ENCODE results near the gene MCUB.

MCUB gene

DNA sequence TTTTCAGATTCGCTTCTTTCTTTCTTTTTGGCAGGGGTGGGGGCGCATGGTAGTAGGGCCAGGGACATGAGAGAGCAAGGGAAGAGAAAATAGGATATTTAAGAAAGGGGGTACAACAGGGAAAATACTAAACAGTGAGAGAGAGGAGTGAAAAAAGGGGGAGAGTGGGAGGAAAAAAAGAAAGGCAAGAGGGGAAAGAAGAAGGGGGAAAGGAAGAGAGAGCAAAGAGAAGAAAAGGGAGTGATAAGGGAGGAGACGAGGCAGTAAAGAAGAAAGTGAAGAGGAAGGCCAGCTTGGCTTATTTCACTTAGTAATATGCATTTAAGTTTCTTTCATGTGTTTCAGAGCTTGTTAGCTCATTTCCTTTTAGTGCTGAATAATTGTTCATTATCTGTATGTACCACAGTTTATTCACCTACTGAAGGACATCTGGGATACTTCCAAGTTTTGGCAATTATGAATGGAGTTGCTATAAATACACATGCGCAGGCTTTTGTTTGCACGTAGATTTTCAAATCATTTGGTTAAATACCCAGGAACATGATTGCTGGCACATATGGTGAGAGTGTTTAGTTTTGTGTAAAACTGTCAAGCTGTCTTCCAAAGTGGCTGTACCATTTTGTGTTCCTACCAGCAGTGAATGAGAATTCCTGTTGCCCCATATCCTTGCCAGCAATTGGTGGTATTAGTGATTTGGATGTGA is 105.9 kb downstream of the MCUB start:
- Histone ChIP-seq H3K4me3 (ENCODE audit: severe bottlenecking) (no peak overlapping the region), H3K4me1 (ENCODE audit: insufficient read depth, poor library complexity, severe bottlenecking) (no peaks in the 10 kb centered on the region), H3K27ac (ENCODE audit: poor library complexity, severe bottlenecking) (no peak overlapping the region), H3K27me3 (ENCODE audit: insufficient read depth, poor library complexity, severe bottlenecking) (no peaks in the 10 kb centered on the region), H3K9me3 (ENCODE audit: severe bottlenecking) (no peaks in the 10 kb centered on the region), H3K36me3 (ENCODE audit: low read depth) (no peaks in the 10 kb centered on the region)
- DNase-seq (ENCODE audit: low spot score) (no peak), ATAC-seq (ENCODE audit: low read depth) (no peak)
- no peak for TF ChIP-seq CTCF (IDR thresholded peaks at IDR 0.05; ENCODE audit: poor library complexity, severe bottlenecking)

- ATAC-seq (ENCODE audit: low read depth) (no peak), DNase-seq (ENCODE audit: low spot score) (no peak)
- H3K36me3 ChIP-seq (ENCODE audit: low read depth): no peaks in the 10 kb centered on the region
- H3K27me3 ChIP-seq (ENCODE audit: insufficient read depth, poor library complexity, severe bottlenecking): no peaks in the 10 kb centered on the region
- no peaks in the 10 kb centered on the region for H3K9me3 ChIP-seq (ENCODE audit: severe bottlenecking)
- TF ChIP-seq CTCF (IDR thresholded peaks at IDR 0.05; ENCODE audit: poor library complexity, severe bottlenecking): no peak
- no peak overlapping the region for H3K4me3 ChIP-seq (ENCODE audit: severe bottlenecking)
- no peaks in the 10 kb centered on the region for H3K4me1 ChIP-seq (ENCODE audit: insufficient read depth, poor library complexity, severe bottlenecking)
- H3K27ac ChIP-seq (ENCODE audit: poor library complexity, severe bottlenecking): no peak overlapping the region
Measured at GRCh38 chr4:109671350-109671749, 111.3 kb downstream of the MCUB start.

DNA sequence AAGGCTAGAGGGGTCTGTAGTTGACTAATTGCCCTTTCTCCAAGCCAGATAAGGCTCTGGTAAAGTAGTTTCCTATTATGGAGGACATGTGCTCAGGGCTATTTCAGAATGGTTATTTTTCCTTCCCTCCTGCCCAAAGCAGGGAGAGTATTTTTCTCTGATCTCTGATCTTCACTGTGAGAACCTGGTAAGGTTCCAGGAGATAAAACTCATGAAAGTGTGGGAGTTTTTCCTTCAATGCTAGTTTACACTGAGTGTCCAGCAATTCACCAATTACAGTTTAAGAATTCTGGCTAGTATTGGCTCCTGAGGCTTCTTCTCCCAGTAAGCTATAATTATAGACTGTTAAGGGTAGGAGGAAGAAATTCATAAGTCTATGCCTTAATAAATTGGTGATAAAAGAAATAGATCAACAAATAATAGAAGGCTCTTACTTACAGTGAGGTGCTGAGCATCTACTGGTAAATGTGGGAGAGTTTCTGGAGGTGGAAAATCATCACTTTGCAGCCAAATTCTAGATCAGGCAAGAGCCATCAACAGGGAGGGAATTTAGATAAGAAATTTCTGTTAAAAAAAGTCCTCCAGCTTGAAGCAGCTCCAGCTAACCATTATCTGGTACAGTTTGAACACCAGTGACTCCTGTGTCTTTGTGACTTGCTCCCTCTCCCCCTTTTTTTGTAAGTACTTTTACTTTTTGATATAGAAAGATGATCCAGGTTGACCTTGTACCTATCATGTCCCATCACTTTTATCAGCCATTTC is 112.3 kb downstream of the MCUB start:
- ATAC-seq (ENCODE audit: low read depth) (no peak), DNase-seq (ENCODE audit: low spot score) (no peak)
- Histone ChIP-seq H3K27ac (ENCODE audit: poor library complexity, severe bottlenecking) (no peak overlapping the region), H3K4me3 (ENCODE audit: severe bottlenecking) (no peak overlapping the region), H3K9me3 (ENCODE audit: severe bottlenecking) (no peaks in the 10 kb centered on the region), H3K4me1 (ENCODE audit: insufficient read depth, poor library complexity, severe bottlenecking) (no peaks in the 10 kb centered on the region), H3K27me3 (ENCODE audit: insufficient read depth, poor library complexity, severe bottlenecking) (no peaks in the 10 kb centered on the region), H3K36me3 (ENCODE audit: low read depth) (no peaks in the 10 kb centered on the region)
- TF ChIP-seq CTCF (IDR thresholded peaks at IDR 0.05; ENCODE audit: poor library complexity, severe bottlenecking): no peak

GRCh38 chr4:109673303-109673702 is 113.3 kb downstream of the MCUB start:
- no peak overlapping the region for H3K4me3 ChIP-seq (ENCODE audit: severe bottlenecking)
- TF ChIP-seq CTCF (IDR thresholded peaks at IDR 0.05; ENCODE audit: poor library complexity, severe bottlenecking): no peak
- DNase-seq (ENCODE audit: low spot score) (no peak), ATAC-seq (ENCODE audit: low read depth) (no peak)
- no peaks in the 10 kb centered on the region for H3K9me3 ChIP-seq (ENCODE audit: severe bottlenecking)
- no peaks in the 10 kb centered on the region for H3K36me3 ChIP-seq (ENCODE audit: low read depth)
- no peaks in the 10 kb centered on the region for H3K4me1 ChIP-seq (ENCODE audit: insufficient read depth, poor library complexity, severe bottlenecking)
- H3K27me3 ChIP-seq (ENCODE audit: insufficient read depth, poor library complexity, severe bottlenecking): no peaks in the 10 kb centered on the region
- H3K27ac ChIP-seq (ENCODE audit: poor library complexity, severe bottlenecking): no peak overlapping the region

DNA sequence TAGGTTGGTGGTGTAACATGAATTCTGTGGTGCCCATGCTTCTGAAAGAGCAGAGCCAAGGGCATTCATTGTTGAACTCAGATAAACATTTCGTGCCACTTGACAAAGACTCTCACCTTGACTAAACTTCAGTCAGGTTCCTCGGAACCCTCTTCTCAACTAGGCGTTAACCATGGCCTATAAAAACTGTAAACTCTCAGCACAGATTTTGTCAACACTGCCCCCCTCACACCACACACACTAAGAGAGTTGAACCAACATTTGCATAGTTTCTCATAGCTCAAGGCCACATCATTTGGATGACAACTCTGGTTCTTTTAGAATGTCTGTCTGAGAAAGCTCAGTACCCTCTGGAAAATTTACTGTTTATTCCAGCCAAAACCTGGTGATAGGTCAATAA is 115.1 kb downstream of the MCUB start:
- ATAC-seq (ENCODE audit: low read depth) (no peak), DNase-seq (ENCODE audit: low spot score) (no peak)
- TF ChIP-seq CTCF (IDR thresholded peaks at IDR 0.05; ENCODE audit: poor library complexity, severe bottlenecking): no peak
- Histone ChIP-seq H3K4me3 (ENCODE audit: severe bottlenecking) (no peak overlapping the region), H3K4me1 (ENCODE audit: insufficient read depth, poor library complexity, severe bottlenecking) (no peaks in the 10 kb centered on the region), H3K27ac (ENCODE audit: poor library complexity, severe bottlenecking) (no peak overlapping the region), H3K36me3 (ENCODE audit: low read depth) (no peaks in the 10 kb centered on the region), H3K27me3 (ENCODE audit: insufficient read depth, poor library complexity, severe bottlenecking) (no peaks in the 10 kb centered on the region), H3K9me3 (ENCODE audit: severe bottlenecking) (no peaks in the 10 kb centered on the region)
